Measurements from ENCODE around the gene CALML4.
"Not testable (repeated sequence)": the region's sequence is repeated elsewhere in the genome, so short reads cannot be mapped to it uniquely, and the experiment has no call there.

Gene CALML4

DNA sequence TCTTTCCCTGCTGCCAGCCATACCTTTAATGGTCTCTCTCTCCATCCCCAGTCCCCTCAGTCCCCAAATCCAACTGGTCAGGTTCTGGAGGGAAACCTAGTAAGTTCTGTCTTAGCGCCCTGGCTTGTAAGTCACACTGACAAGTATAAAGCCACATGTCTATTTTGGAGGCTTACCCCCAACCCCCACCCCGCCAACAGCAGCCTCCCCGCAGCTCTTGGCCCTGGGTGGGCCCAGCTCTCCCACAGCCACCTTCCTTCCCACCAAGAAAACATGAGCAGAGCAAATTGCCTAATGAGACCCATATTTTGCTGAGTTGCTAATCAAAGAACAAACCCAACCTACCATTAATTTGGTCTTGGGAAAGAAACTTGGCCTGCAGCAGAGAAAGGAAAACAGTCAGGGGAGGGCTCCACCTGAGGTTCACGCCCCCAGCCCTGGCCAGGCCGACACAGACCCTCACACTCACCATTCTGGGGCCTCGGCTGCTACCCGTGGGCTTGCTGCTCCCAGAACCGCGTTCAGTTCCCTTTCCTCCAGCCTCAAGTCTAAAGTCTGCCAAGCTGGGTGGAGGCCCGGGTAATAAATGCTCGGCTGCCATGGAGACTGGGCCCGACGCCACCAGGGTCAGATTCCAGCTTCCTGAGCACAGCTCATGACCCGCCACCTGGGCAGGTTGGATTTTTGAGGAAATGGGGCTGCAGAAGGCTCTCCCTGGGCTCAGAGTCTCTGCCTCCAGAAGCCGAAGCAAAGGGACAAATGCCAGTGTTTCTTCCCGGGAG lies at the start of gene CALML4:
TSS of gene CALML4 (minus strand) at position 557 of the 782 bp plus-strand sequence. CDS start at position 472, 85 bp downstream.
- no peak for DNase-seq (ENCODE audit: extremely low read depth in 1 of 2, low read depth in 1 of 2)

GRCh38 chr15:68252925-68253534 lies 47.9 kb upstream of the CALML4 start:
- DNase-seq (ENCODE audit: extremely low read depth in 1 of 2, low read depth in 1 of 2): no peak

GRCh38 chr15:68249058-68249713 lies 44.1 kb upstream of the CALML4 start:
- DNase-seq (ENCODE audit: extremely low read depth in 1 of 2, low read depth in 1 of 2): no peak

DNA sequence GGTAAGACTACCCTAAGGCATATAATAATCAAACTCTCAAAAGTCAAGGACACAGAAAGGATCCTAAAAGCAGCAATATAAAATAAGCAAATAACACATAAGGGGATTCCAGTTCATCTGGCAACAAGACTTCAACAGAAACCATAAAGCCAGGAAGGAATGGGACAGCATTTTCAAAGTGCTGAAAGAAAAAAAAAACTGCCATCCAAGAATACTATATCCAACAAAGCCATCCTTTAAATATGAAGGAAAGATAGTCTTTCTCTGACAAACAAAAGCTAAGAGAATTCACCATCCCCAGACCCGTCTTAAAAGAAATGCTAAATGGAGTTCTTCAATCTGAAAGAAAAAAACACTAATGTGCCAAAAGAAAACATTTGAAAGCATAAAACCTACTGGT lies 39.1 kb upstream of the CALML4 start:
- DNase-seq (ENCODE audit: extremely low read depth in 1 of 2, low read depth in 1 of 2): no peak

- DNase-seq (ENCODE audit: extremely low read depth in 1 of 2, low read depth in 1 of 2): no peak
These were observed 36.2 kb upstream of the CALML4 start for GRCh38 chr15:68241088-68241935.

- no peak for DNase-seq (ENCODE audit: extremely low read depth in 1 of 2, low read depth in 1 of 2)
These were observed 33.9 kb upstream of the CALML4 start for GRCh38 chr15:68239025-68239424.

- no peak for DNase-seq (ENCODE audit: extremely low read depth in 1 of 2, low read depth in 1 of 2)
These were observed 29.9 kb upstream of the CALML4 start for GRCh38 chr15:68235022-68235421.

GRCh38 chr15:68234520-68234919 lies 29.4 kb upstream of the CALML4 start:
- not testable (repeated sequence) for DNase-seq (ENCODE audit: extremely low read depth in 1 of 2, low read depth in 1 of 2)

DNA sequence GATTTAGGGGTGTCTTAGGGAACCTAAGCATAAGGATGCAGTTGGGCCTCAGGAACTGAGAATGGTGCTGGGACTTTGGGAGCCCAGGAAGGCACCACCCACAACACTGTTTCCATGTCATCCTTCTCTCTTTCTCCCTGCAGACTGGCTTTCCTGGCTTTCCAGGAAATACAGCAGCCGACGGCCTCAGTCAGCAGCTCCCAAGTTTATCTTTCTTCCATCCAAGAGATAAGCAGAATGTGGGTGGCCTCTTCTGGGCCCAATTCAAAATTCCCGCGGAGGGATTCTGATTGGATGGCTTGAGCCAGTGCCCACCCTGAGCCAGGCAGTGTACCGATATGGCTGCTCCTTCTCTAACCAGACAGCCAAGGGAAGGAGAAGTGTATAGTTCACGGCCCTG lies 28.9 kb upstream of the CALML4 start:
- DNase-seq (ENCODE audit: extremely low read depth in 1 of 2, low read depth in 1 of 2): no peak

DNA sequence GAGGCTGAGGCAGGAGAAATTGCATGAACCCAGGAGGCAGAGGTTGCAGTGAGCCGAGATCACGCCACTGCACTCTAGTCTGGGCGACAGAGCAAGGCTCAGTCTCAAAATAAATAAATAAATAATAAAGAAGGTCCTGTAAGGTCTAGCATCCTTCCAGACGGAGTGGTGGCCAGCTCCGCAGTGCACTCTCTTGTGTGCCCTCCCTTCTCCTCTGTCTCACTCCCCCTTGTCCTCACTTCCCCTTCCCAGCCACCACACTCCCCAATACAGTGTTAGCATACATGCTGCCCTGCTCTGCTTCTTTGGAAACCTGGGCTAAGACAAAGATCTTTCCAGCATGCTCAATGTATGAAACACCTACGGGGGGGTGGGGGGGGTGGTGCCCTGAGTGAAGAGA lies 27.8 kb upstream of the CALML4 start:
- no peak for DNase-seq (ENCODE audit: extremely low read depth in 1 of 2, low read depth in 1 of 2)

DNA sequence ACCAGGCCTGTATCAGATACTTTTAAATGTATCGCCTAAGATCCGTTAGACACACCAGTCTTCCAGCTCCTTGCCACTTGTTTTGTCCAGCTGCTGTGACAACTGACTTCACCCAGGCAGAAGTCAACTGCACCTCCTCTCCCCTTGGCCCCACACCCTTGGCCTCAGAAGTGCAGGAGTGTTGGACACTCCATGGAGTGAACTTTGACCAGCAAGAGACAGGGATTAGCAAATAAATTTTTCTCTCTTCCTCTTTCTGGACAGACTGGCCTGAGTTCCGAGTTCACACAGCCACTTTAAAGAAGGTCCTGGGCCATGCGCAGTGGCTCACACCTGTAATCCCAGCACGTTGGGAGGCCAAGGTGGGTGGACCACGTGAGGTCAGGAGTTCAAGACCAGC lies 27.3 kb upstream of the CALML4 start:
- DNase-seq (ENCODE audit: extremely low read depth in 1 of 2, low read depth in 1 of 2): no peak

GRCh38 chr15:68231102-68231818 lies 26.1 kb upstream of the CALML4 start:
- no peak for DNase-seq (ENCODE audit: extremely low read depth in 1 of 2, low read depth in 1 of 2)

- DNase-seq (ENCODE audit: extremely low read depth in 1 of 2, low read depth in 1 of 2): no peak
These were observed 25.3 kb upstream of the CALML4 start for GRCh38 chr15:68230157-68231100.

- DNase-seq (ENCODE audit: extremely low read depth in 1 of 2, low read depth in 1 of 2): peak; percentile 49 to 71
These were observed 24.4 kb upstream of the CALML4 start, which contains the start of gene CLN6 for GRCh38 chr15:68229386-68230156. CLN6 (minus strand) TSS chr15:68229728; CDS start chr15:68229584, 144 bp downstream.

DNA sequence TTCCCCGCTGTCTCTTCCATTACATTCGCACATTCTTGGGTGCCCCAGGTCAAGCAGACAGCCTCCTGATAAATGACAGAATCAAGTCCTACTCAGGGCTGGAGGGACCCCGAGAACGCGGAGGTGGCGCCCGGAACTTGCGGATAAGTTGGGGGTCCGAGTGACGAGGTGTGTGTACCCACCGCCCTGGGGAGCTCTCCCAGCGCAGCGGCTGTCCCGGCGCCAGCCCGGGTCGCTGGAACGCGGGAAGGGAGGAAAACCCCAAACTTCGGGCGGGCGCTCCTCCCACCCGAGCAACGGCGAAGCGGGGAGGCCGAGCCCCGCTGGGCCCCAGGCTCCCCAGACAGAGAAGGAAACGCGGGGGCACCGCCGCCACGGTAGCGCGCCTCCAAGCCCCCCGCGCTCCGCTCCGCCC lies 23.8 kb upstream of the CALML4 start:
- no peak for DNase-seq (ENCODE audit: extremely low read depth in 1 of 2, low read depth in 1 of 2)

GRCh38 chr15:68228143-68228970 lies 23.2 kb upstream of the CALML4 start:
- DNase-seq (ENCODE audit: extremely low read depth in 1 of 2, low read depth in 1 of 2): no peak

DNA sequence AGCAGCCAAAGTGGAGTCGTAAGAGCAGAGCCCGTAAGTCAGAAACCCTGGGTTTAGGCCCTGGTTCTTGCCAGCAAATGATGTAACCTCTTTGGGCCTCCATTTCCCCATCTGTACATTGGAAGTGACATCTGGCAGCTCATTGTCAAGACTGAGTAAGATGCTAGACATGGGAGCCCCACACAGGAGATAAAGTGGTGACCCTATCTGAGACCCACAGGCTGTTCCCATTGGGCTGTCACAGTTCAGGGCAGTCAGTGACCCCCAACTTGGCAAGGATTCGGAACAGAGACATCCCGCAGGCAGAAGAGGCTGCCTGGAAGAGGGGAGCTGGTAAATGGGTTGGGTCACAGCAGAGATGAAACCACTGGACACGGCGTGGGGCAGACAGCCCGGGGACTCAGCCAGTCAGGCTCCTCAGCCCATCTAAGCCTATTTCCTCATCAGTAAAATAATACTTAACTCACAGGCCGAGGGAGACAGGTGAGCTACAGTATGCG lies 22.6 kb upstream of the CALML4 start:
- DNase-seq (ENCODE audit: extremely low read depth in 1 of 2, low read depth in 1 of 2): no peak

Measured in activated CD8-positive, alpha-beta memory T cell treated with anti-CD3 and anti-CD28 coated beads for 1 hour (primary cell).